GM19193 (cell line): ENCODE data around the gene SNTG2.

ENCODE experiments used
- POLR2A ChIP-seq: IDR thresholded peaks from 4 replicates; pipeline ENCODE4 v1.6.1; 2011; ENCODE audit not compliant: insufficient read depth, insufficient read length; ENCODE audit errors: extremely low read depth

The SNTG2 gene

GRCh38 chr2:1037066-1037465, 86.4 kb downstream of the SNTG2 start:
- no peak for TF ChIP-seq POLR2A

DNA sequence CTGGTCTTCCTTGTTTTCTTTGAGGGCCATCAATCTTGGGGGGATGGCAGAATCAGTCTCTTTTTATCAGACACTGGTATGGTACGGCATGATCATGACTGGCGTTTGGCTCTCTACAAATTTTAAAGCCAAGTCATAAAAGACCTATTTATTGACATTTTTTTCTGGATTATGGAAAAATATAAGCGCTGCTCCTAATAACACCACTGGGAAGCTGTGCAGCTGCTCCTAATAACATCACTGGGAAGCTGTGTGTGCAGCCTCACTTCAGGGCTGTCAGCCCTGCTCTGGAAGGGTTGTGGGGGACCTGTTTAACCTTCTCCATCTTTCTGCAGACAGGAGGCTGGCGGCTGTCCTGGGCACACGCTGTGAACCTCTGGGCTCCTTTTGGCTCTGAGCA, 88.9 kb downstream of the SNTG2 start:
- TF ChIP-seq POLR2A = no peak

DNA sequence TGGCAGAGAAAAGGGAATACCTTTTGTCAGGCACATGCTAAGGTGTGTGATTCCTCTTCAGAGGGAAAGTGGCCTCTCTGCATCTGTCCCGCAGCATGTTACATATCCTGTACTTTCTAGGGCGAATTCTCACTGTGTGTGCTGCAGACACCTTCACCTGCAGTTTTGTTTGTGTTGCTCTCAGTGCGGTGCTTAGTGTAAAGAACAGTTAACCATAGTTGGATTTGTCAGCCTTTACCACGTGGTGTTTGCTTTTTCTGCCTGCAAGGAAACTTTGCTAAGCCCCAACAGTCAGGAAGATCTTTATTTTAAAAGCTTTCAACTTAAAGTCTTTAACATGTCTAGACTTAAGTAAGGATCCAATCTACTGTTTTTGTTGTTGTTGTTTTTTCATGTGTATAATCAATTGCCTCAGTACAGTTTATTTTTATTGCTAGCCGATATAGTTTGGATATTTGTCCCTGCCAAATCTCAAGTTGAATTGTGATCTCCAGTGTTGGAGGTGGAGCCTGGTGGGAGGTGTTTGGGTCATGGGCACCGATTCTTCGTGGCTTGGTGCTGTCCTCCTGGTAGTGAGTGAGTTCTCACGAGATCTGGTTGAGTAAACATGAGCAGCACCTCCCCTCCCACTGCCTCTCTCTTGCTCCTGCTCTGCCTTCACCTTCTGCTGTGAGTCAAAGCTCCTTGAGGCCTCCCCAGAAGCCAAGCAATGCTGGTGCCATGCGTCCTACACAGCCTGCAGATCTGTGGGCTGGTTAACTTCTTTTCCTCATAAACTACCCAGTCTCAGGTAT, 90.6 kb downstream of the SNTG2 start:
- TF ChIP-seq POLR2A = no peak

GRCh38 chr2:1045109-1045508, 94.5 kb downstream of the SNTG2 start:
- no peak for TF ChIP-seq POLR2A

GRCh38 chr2:1046067-1046466, 95.4 kb downstream of the SNTG2 start:
- TF ChIP-seq POLR2A = no peak

DNA sequence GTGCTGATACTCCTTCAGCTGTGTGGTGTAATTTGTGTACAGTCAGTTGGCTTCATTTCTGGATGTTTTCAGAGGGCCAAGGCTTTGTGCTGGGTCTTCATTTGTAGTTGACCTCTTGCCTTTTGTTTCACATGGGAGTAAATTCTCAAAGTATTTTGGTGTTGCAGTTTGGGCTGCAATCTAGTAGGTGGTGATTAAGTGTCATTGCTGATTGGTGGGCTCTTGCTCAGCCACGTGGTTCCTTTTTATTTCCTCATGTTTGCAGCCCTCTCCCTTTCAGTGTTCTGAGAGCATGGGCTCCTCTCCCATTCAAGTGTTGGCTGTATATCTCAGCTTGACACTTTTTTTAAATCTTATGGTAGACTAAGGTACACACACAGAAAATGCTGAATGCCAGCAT, 96.8 kb downstream of the SNTG2 start:
- TF ChIP-seq POLR2A = no peak

DNA sequence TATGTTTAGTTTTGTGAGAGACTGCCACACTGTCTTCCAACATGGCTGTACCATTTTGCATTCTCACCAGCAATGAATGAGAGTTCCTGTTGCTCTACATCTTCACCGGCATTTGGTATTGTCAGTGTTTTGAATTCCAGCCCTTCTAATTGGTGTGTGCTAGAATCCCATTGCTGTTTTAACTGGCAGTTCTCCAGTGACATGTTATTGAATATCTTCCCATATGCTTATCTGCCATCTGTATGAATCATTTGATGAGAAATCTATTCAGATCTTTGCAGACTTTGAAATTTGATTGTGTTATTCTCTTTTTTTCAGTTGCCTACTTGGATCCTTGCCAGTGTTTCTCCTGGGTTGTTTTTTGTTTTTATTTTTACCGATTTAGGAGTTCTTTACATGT, 99.0 kb downstream of the SNTG2 start:
- TF ChIP-seq POLR2A = no peak

- TF ChIP-seq POLR2A = no peak
Observed at GRCh38 chr2:1051075-1051474, 100.4 kb downstream of the SNTG2 start.

- no peak for TF ChIP-seq POLR2A
Observed at GRCh38 chr2:1052771-1053191, 102.1 kb downstream of the SNTG2 start.

DNA sequence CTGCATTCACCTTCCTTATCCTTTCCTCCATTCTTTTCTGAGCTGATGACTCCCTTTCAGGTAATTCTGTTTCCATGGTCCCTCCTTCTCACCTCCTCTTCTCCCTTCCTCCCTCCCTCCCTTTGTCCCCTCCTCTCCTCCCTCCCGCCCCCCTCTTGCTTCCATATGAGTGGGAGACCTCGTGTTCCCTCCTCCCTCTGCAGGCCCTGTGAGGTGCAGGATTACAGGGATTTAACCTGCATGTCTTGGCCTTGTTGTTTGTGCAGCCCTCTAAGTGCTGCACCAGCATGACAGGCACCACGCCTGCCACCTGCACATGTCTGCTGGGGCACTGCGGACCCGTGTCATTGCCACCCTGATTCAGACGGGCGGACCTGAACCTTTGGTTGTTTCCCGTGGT, 103.1 kb downstream of the SNTG2 start:
- no peak for TF ChIP-seq POLR2A

GRCh38 chr2:1054399-1054798, 103.8 kb downstream of the SNTG2 start:
- TF ChIP-seq POLR2A = no peak

- TF ChIP-seq POLR2A = no peak
Observed at GRCh38 chr2:1055014-1055595, 104.5 kb downstream of the SNTG2 start.

DNA sequence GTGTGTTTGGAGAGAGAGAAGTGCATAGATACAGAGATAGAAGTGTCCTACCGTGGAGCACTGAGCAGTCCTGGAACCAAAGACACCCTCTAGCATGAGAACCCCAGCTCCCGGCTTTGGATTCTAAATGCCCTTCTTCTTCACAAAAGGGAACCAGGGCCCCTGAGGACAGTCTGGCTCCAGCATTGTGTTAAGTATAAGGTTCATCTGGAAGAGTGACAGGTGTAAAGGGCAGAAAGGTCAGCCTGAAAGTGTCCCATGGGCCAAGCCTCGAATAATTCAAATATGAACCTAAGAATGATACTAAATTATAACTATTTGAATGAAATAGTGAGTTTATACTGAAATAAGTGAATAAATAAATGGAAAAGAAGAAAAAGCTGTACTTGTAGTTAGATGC, 109.7 kb downstream of the SNTG2 start:
- no peak for TF ChIP-seq POLR2A

GRCh38 chr2:1060987-1061386, 110.3 kb downstream of the SNTG2 start:
- no peak for TF ChIP-seq POLR2A

- no peak for TF ChIP-seq POLR2A
Observed at GRCh38 chr2:1068241-1068640, 117.6 kb downstream of the SNTG2 start.

GRCh38 chr2:1068822-1069221, 118.2 kb downstream of the SNTG2 start:
- TF ChIP-seq POLR2A = no peak
